A673 (cell line): ENCODE measurements around the gene SELENOW. TPM values are rescaled to one million over a fixed set of nuclear protein-coding genes. Genes with fewer than 3 reads are reported as not detected.
"Not testable (repeated sequence)": the region's sequence is repeated elsewhere in the genome, so short reads cannot be mapped to it uniquely, and the experiment has no call there.

Experiments
- BruUV-seq: library from RNA; stranded (reverse); fragments of 400-500 nt; replicated peaks from 2 replicates; lab custom pipeline; 2021; lab: Mats Ljungman, UMichigan
- CTCF ChIA-PET: fragments of 300-600 bp; sonication (Branson Sonifier 250); formaldehyde crosslinking; loops from one replicate; lab custom pipeline; 2022; ENCODE audit warnings: antibody characterized with exemption; lab: Charles Lee
- POLR2A ChIA-PET: fragments of 300-600 bp; sonication (Branson Sonifier 250); formaldehyde crosslinking; loops from one replicate; lab custom pipeline; 2022; ENCODE audit warnings: antibody characterized with exemption; ENCODE audit not compliant: low non-redundant PET; lab: Charles Lee
- DNase-seq: peaks from one replicate; pipeline ENCODE4 v3.0.0-alpha.2; 2015; ENCODE audit warnings: low spot score
- H3K27ac ChIP-seq: fragments of 200-600 bp; sonication (generic); 2 replicates; pipeline ENCODE4 v1.5.1; 2016; ENCODE audit warnings: mixed run types, low read depth, mild to moderate bottlenecking, mixed read lengths, antibody characterized with exemption, low read length; ENCODE audit not compliant: poor library complexity, severe bottlenecking
- H3K27me3 ChIP-seq: fragments of 200-600 bp; sonication (generic); replicated peaks from 2 replicates; pipeline ENCODE4 v1.6.1; 2017; ENCODE audit warnings: mixed run types, low read depth, mild to moderate bottlenecking, mixed read lengths, antibody characterized with exemption, low read length; ENCODE audit not compliant: insufficient read depth, poor library complexity
- H3K36me3 ChIP-seq: fragments of 200-600 bp; sonication (generic); 2 replicates; pipeline ENCODE4 v1.6.1; 2016; ENCODE audit warnings: mixed run types, mild to moderate bottlenecking, mixed read lengths, antibody characterized with exemption, low read length; ENCODE audit not compliant: insufficient read depth, poor library complexity, severe bottlenecking
- H3K4me1 ChIP-seq: fragments of 200-600 bp; sonication (generic); 2 replicates; pipeline ENCODE4 v1.6.1; 2017; ENCODE audit warnings: mixed run types, mild to moderate bottlenecking, mixed read lengths, antibody characterized with exemption, low read length; ENCODE audit not compliant: insufficient read depth, poor library complexity, severe bottlenecking
- H3K4me3 ChIP-seq: fragments of 200-600 bp; sonication (generic); 2 replicates; pipeline ENCODE4 v1.5.1; 2016; ENCODE audit warnings: low read depth, mixed run types, mild to moderate bottlenecking, mixed read lengths, low read length; ENCODE audit not compliant: poor library complexity, severe bottlenecking
- H3K9me3 ChIP-seq: fragments of 200-600 bp; sonication (generic); 2 replicates; pipeline ENCODE4 v1.6.1; 2016; ENCODE audit warnings: mixed run types, low read depth, mild to moderate bottlenecking, mixed read lengths, antibody characterized with exemption, low read length; ENCODE audit not compliant: poor library complexity, severe bottlenecking
- EZH2 ChIP-seq: fragments of 200-600 bp; sonication (generic); IDR thresholded peaks from 2 replicates; pipeline ENCODE4 v1.6.1; 2017; ENCODE audit warnings: borderline replicate concordance, low read depth, mild to moderate bottlenecking, mixed read lengths, antibody characterized with exemption, low read length; ENCODE audit not compliant: poor library complexity, severe bottlenecking
- intact Hi-C: fragments of 100-400 bp; cut with micrococcal nuclease; formaldehyde crosslinking; loops from one replicate; pipeline ENCODE4 v1.10.0; 2022; ENCODE audit not compliant: unreplicated experiment
- total RNA-seq: library from RNA; stranded (reverse); gene quantifications from 2 replicates; pipeline ENCODE4 v1.2.3, GENCODE V29; 2021
- TF ChIP-seq, protein P1 (sequence below): fragments of 300-800, 200-600 bp; sonication (generic); conservative IDR thresholded peaks from 2 replicates; pipeline ENCODE4 v1.5.1; 2017; ENCODE audit warnings: low read depth, mild to moderate bottlenecking, antibody characterized with exemption, low read length, moderate library complexity, mixed read lengths

SELENOW gene
- total RNA-seq, 1 experiment from 2014 or later: 107 TPM

DNA sequence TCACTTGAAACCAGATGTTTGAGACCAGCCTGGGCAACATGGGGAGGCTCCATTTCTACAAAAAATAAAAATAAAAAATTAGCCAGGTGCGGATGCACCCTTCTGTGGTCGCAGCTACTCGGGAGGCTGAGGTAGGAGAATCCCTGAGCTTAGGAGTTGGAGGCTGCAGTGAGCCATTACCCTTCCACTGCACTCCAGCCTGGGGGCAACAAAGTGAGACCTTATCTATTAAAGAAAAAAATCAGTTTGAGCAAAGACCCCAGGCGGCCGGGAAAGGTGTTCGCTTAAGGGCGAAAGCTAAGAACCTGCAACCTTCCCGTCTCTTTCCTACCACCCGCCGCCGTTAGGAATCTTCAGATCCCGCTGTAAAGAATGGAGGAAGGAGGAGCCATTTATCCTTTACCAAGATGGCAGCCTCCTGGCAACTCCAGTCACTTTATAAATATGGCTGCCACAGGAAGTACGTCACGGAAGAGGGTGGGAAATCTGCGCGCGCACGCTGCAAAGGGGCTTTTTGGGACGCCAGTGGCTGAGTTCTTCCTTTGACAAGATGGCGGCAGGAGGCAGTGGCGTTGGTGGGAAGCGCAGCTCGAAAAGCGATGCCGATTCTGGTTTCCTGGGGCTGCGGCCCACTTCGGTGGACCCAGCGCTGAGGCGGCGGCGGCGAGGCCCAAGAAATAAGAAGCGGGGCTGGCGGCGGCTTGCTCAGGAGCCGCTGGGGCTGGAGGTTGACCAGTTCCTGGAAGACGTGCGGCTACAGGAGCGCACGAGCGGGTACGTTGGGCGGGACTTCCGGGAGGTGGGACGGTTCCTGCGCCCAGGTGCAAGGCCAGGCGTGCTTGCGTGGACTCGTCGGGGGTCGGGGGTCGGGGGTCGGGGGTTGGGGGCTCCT lies 33.2 kb upstream of the SELENOW start, which contains the start of gene NOP53:
TSS of gene NOP53 (plus strand) at position 537 of the 892 bp plus-strand sequence. CDS start at position 551, 14 bp downstream.
- intact Hi-C loops: no loop called here
- CTCF ChIA-PET: interaction anchor here (0.6 kb wide), 1 partner anchor 50 kb away, joined by 4 read pairs; no protein-coding TSS in a partner anchor
- BruUV-seq: TSS peak; percentile 81
- Histone ChIP-seq H3K27me3 (no peaks in the 10 kb centered on the region), H3K9me3 (no peaks in the 10 kb centered on the region), H3K4me3 (peak within 1 kb of the TSS; percentile 79), H3K4me1 (peaks cover 14% of the 10 kb centered on the region), H3K36me3 (peaks cover 32% of the 10 kb centered on the region), H3K27ac (peak within 1 kb of the TSS; percentile 95)
- POLR2A ChIA-PET: interaction anchor here (0.7 to 0.8 kb wide), 2 partner anchors 19 to 122 kb away, joined by 3 read pairs; no protein-coding TSS in a partner anchor
- TF ChIP-seq, protein P1, sequence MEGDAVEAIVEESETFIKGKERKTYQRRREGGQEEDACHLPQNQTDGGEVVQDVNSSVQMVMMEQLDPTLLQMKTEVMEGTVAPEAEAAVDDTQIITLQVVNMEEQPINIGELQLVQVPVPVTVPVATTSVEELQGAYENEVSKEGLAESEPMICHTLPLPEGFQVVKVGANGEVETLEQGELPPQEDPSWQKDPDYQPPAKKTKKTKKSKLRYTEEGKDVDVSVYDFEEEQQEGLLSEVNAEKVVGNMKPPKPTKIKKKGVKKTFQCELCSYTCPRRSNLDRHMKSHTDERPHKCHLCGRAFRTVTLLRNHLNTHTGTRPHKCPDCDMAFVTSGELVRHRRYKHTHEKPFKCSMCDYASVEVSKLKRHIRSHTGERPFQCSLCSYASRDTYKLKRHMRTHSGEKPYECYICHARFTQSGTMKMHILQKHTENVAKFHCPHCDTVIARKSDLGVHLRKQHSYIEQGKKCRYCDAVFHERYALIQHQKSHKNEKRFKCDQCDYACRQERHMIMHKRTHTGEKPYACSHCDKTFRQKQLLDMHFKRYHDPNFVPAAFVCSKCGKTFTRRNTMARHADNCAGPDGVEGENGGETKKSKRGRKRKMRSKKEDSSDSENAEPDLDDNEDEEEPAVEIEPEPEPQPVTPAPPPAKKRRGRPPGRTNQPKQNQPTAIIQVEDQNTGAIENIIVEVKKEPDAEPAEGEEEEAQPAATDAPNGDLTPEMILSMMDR: no peak
- peak; percentile 96 for DNase-seq

GRCh38 chr19:47746129-47746528 lies 32.4 kb upstream of the SELENOW start:
- H3K27me3 ChIP-seq, intact Hi-C loops, CTCF ChIA-PET, POLR2A ChIA-PET, DNase-seq, H3K9me3 ChIP-seq: not testable (repeated sequence)
- Histone ChIP-seq H3K27ac (peak overlapping the region; percentile 95), H3K4me3 (peak overlapping the region; percentile 79), H3K4me1 (peaks cover 14% of the 10 kb centered on the region), H3K36me3 (peaks cover 41% of the 10 kb centered on the region)
- BruUV-seq: TSS peak; percentile 76

DNA sequence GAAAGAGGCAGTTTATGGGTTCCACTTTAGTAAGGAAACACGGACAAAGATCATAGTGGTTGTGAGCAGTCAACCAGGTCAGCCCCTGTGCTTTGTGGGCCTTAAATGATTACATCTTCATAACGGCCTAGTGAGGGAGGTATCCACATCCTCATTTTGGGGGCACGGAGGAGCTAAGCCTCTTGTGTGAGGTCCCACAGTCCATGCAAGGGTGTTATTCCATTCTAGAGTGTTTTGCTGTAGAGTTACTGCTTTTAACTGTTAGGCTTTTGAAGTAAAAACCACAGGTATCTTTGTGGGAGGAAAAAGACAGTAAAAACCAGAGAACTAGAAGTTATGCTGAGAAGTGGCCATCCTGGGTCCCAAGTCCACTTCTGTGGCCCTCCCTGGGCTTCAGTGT lies 29.2 kb upstream of the SELENOW start:
- no peaks in the 10 kb centered on the region for H3K27me3 ChIP-seq
- TF ChIP-seq, protein P1: no peak
- no peak for TF ChIP-seq EZH2
- DNase-seq: no peak
- CTCF ChIA-PET: no interaction called here
- H3K27ac ChIP-seq: no peak overlapping the region
- BruUV-seq: no TSS peak
- peaks cover 68% of the 10 kb centered on the region for H3K36me3 ChIP-seq
- POLR2A ChIA-PET: no interaction called here
- H3K9me3 ChIP-seq: no peaks in the 10 kb centered on the region
- peaks cover 6% of the 10 kb centered on the region for H3K4me1 ChIP-seq
- H3K4me3 ChIP-seq: no peak overlapping the region
- intact Hi-C loops: no loop called here
